ENCODE measurements around the gene UQCC2.

GRCh38 chr6:33738153-33738552 is 26.7 kb upstream of the UQCC2 start:
- TF ChIP-seq CTCF (conservative IDR thresholded peaks at IDR 0.05) (no peak), ZFX (IDR thresholded peaks at IDR 0.05) (no peak)

Data from C4-2B (cell line).